Cerebellar nuclear complex (tissue), 1 donor: Measurements from ENCODE around the gene ABHD15.

Experiments
- DNase-seq, 2 experiments: peaks; one replicate each; lab custom pipeline; 2025; lab: John Stamatoyannopoulos, UW

ABHD15 gene

GRCh38 chr17:29544066-29544465 is 22.8 kb downstream of the ABHD15 start:
- no peak for DNase-seq

GRCh38 chr17:29533976-29534375 is 32.9 kb downstream of the ABHD15 start:
- DNase-seq: no peak

DNA sequence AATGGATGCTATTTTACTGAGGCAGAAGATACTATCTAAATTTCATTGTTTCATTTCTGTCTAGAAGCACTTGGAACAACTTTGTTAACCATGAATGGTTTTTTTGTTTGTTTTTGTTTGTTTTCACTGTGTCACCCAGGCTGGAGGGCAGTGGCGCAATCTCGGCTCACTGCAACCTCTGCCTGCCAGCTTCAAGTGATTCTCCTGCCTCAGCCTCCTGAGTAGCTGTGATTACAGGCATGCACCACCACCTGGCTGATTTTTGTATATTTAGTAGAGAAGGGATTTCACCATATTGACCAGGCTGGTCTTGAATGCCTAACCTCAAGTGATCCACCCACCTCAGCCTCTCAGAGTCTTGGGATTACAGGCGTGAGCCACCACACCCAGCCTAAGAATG is 40.5 kb downstream of the ABHD15 start:
- no peak for DNase-seq

DNA sequence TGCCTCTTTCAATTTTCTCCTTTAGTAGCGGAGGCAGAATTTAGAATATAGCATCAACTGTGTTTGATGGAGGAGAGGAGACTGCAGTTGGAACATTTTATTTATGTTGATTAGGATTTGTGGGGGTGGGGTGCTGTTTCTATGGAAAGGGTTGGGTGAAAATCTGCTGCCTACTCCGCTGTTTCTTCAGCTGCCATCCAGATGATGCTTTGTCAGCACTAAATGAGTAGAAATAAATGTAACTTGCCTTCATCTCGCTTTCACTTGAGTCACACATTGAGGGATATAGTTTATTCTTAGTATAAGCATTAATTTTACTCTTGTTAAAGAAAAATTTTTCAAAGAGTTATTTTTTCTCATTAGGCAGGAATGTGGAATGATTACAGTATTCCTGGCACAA is 42.1 kb downstream of the ABHD15 start:
- DNase-seq: no peak

DNA sequence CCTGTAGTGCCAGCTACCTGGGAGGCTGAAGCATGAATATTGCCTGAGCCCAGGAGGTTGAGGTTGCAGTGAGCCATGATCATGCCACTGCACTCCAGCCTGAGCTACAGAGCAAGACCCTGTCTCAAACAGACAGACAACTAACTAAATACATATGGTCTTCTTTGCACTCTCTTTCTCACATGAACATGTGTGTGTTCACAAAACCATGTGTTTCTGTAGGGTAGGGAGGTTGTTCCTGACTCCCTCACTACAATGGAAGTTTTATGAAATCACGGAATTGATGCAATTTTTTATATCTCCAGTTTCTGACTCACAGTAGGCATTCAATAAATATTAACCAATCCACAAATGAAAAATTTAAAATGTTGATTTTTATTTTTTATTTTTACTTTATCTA is 48.5 kb downstream of the ABHD15 start:
- no peak for DNase-seq

DNA sequence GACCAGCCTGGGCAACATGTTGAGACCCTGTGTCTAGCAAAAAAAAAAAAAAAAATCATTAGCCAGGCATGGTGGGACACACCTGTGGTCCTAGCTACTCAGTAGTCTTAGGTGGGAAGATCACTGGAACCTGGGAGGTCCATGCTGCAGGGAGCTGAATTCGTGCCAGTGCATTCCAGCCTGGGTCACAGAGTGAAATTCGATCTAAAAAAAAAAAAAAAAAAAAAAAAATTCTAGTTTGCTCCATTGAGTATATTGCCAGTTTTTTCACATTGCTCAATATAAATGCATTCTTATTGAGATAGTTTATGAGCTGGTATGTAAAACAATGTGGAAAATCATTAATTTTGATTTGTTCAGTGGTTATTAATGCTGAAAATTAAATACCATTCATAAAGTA is 52.0 kb downstream of the ABHD15 start:
- no peak for DNase-seq

DNA sequence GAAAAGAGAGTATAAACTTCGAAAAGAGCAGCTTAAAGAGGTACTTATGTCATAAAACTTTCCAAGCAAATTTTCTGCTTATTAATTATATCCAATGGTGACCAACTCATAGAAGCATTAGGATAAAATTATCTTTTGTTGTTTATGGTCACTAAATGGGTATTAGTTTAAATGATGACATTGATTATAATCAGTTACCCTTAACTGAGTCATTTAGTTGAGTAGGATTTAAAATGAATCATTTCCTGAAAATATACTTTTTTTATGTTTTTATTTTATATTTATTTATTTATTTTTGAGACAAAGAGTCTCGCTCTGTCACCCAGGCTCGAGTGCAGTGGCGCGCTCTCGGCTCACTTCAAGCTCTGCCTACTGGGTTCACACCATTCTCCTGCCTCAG is 55.9 kb downstream of the ABHD15 start:
- DNase-seq: no peak
